ENCODE data around the gene RPUSD4. TPM values are rescaled to one million over a fixed set of nuclear protein-coding genes. Genes with fewer than 3 reads are reported as not detected.

Gene RPUSD4
- total and polyA plus RNA-seq, 10 of the 15 experiments (the other 5 are each of a cell fraction or from before 2014, with no cell fraction given) = 24.5 to 47.6 (median 31.7) TPM

GRCh38 chr11:126210871-126211235, 597 bp downstream of the RPUSD4 start (continued):
- no peak for TF ChIP-seq ZBTB40 (IDR thresholded peaks at IDR 0.05; ENCODE audit: borderline replicate concordance)
- no peak for TF ChIP-seq POLR2AphosphoS2 (IDR thresholded peaks at IDR 0.05; ENCODE audit: low read depth, low read length)
- TF ChIP-seq BMI1 (IDR thresholded peaks at IDR 0.05; ENCODE audit: borderline replicate concordance) = no peak
- TF ChIP-seq CBX5 (IDR thresholded peaks at IDR 0.05; ENCODE audit: low read depth) = no peak
- no peak for TF ChIP-seq ZSCAN29 (IDR thresholded peaks at IDR 0.05)

GRCh38 chr11:126207896-126208295, 3.6 kb downstream of the RPUSD4 start:
- no peaks in the 10 kb centered on the region for H4K20me1 ChIP-seq (ENCODE audit: control insufficient read depth, insufficient read depth)
- no peak overlapping the region for H3K9ac ChIP-seq (ENCODE audit: control insufficient read depth, insufficient read depth, low read length)
- intact Hi-C loops (cut with micrococcal nuclease; ENCODE audit: unreplicated experiment) = no loop called here
- no peak overlapping the region for H3K27ac ChIP-seq (ENCODE audit: control insufficient read depth, insufficient read depth)
- CTCF ChIA-PET = interaction anchor here (1.2 kb wide), 1 partner anchor 62 kb away, joined by 3 read pairs; the partner anchor contains the start of gene FOXRED1
- RAD21 ChIA-PET (ENCODE audit: unreplicated experiment) = no interaction called here
- no peak overlapping the region for H2AFZ ChIP-seq (ENCODE audit: control insufficient read depth, low read depth, low read length)
- H3K27me3 ChIP-seq (replicated peaks in 1 of 2; ENCODE audit: control insufficient read depth in 2 of 2, insufficient read depth in 2 of 2, low read length in 1 of 2) = no peaks in the 10 kb centered on the region
- peaks cover 16% of the 10 kb centered on the region for H3K79me2 ChIP-seq (ENCODE audit: control insufficient read depth, insufficient read depth, low read length)
- POLR2A ChIA-PET = no interaction called here
- ATAC-seq (no peak), DNase-seq (ENCODE audit: low read depth, low spot score) (no peak), FAIRE-seq (no peak)
- SMC1A ChIA-PET (ENCODE audit: uncharacterized antibody, unreplicated experiment) = no interaction called here
- no TSS peak for BruUV-seq (replicated peaks)
- H3K36me3 ChIP-seq (ENCODE audit: control insufficient read depth in 2 of 2, insufficient read depth in 2 of 2, low read length in 1 of 2) = peaks cover 11 to 12% of the 10 kb centered on the region in 2 experiments
- 97% methylated on average over 2 of the region's 2 CpGs for WGBS (ENCODE audit: insufficient coverage, insufficient replicate concordance, low lambda C conversion rate, missing lambda C conversion rate)
- in situ Hi-C loops (cut with MboI) = no loop called here
- H3K9me3 ChIP-seq (replicated peaks; ENCODE audit: control insufficient read depth, insufficient read depth, low read length) = no peaks in the 10 kb centered on the region
- H3K4me1 ChIP-seq (ENCODE audit: control insufficient read depth, insufficient read depth, low read length) = peaks cover 3% of the 10 kb centered on the region
- H3K4me2 ChIP-seq (ENCODE audit: control insufficient read depth, insufficient read depth) = no peak overlapping the region
- H3K4me3 ChIP-seq = no peak overlapping the region
- TF ChIP-seq SP1 (IDR thresholded peaks at IDR 0.05; ENCODE audit: low read depth, low read length) (no peak), NR2C1 (IDR thresholded peaks at IDR 0.05) (no peak), SUZ12 (IDR thresholded peaks at IDR 0.05; ENCODE audit: unreplicated experiment) (no peak), IRF4 (IDR thresholded peaks at IDR 0.05; ENCODE audit: low read depth, low read length) (no peak), MYC (IDR thresholded peaks at IDR 0.05; ENCODE audit: insufficient read depth, insufficient read length, insufficient replicate concordance, low read length, severe bottlenecking) (no peak), STAT1 (conservative IDR thresholded peaks at IDR 0.05) (no peak), CUX1 (IDR thresholded peaks at IDR 0.05; ENCODE audit: insufficient replicate concordance, low read depth, low read length) (no peak), YBX1 (IDR thresholded peaks at IDR 0.05) (no peak), HDAC2 (IDR thresholded peaks at IDR 0.05) (no peak)

All from GM12878 (cell line).